Measurements from ENCODE around the gene PARD6B. TPM values are rescaled to one million over a fixed set of nuclear protein-coding genes. Genes with fewer than 3 reads are reported as not detected.
"Not testable (repeated sequence)": the region's sequence is repeated elsewhere in the genome, so short reads cannot be mapped to it uniquely, and the experiment has no call there.

Gene PARD6B
- total RNA-seq, 1 donor from 2014 or later, result 6.0 TPM

DNA sequence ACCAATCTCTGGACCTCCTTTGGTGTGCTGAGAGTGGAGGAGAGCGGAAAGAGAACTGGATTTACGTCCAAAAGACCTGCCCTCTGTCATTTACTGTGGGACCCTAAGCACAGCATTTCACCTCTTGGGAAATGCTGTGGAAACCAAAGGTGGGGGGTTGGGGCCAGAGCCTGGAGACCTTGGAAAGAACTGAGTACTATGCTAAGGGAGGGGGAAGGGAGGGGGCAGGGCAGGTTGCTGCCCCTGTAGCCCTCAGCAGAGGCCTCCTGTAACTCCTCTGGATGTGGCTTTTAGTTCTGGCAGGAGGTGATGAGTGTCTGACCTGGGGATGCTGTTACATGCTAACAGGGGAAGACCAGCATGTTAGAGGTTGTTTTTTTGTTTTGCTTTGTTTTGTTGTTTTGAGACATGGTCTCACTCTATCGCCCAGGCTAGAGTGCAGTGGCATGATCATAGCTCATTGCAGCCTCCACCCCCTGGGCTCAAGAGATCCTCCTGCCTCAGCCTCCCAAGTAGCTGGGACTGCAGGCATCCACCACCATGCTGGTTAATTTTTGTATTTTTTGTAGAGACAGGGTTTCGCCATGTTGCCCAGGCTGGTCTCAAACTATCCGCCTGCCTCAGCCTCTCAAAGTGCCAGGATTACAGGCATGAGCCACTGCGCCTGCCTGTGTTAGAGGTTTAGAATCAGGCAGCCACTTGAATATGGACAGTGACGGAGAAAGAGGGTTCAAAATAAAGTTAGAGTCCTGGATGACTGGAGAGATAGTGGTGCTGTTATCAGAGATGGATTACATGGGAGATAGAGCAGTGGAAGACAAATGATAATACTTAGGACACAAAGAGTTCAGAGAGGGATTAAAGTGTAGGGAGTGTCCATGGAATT is 18.4 kb upstream of the PARD6B start:
- H3K4me3 Mint-ChIP-seq, result no peak overlapping the region
- no peaks in the 10 kb centered on the region for H3K36me3 Mint-ChIP-seq (ENCODE audit: low read depth)
- peaks cover 33% of the 10 kb centered on the region for H3K27me3 Mint-ChIP-seq
- H3K9me3 Mint-ChIP-seq, result no peaks in the 10 kb centered on the region
- H3K27ac Mint-ChIP-seq, result no peak overlapping the region
- no peak for DNase-seq
- H3K4me1 Mint-ChIP-seq, result no peaks in the 10 kb centered on the region
- intact Hi-C loops (cut with micrococcal nuclease), result no loop called here

DNA sequence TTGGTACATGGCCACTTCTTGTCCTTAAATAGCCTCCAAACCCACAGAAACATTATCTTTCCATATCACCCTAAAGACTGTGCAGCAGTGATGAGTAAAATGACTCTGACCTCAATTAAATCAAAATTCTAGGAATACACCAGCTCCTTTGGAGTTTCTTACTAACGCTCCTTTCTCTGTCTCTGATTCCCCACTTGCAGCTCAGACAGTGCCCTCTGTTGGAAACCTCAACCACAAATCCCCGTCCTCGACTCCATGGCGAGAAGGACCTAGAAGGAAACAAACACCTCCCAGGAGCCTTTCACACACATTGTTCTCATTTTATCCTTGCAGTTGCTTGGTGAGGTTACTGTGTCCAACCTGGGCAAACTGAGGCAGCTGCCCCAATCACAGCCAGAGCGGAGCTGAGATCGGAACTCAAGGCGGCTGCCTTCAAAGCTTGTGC is 17.7 kb upstream of the PARD6B start:
- H3K36me3 Mint-ChIP-seq (ENCODE audit: low read depth), result no peaks in the 10 kb centered on the region
- H3K4me1 Mint-ChIP-seq, result no peaks in the 10 kb centered on the region
- DNase-seq, result no peak
- no peak overlapping the region for H3K27ac Mint-ChIP-seq
- no peak overlapping the region for H3K4me3 Mint-ChIP-seq
- peaks cover 38% of the 10 kb centered on the region for H3K27me3 Mint-ChIP-seq
- intact Hi-C loops (cut with micrococcal nuclease), result no loop called here
- H3K9me3 Mint-ChIP-seq, result no peaks in the 10 kb centered on the region

- H3K27ac Mint-ChIP-seq; H3K4me3 Mint-ChIP-seq; H3K36me3 Mint-ChIP-seq (ENCODE audit: low read depth); H3K9me3 Mint-ChIP-seq; H3K4me1 Mint-ChIP-seq; intact Hi-C loops (cut with micrococcal nuclease); DNase-seq: not testable (repeated sequence)
- H3K27me3 Mint-ChIP-seq, result peaks cover 36% of the 10 kb centered on the region
Measured at GRCh38 chr20:50714426-50714825, 17.0 kb upstream of the PARD6B start.

DNA sequence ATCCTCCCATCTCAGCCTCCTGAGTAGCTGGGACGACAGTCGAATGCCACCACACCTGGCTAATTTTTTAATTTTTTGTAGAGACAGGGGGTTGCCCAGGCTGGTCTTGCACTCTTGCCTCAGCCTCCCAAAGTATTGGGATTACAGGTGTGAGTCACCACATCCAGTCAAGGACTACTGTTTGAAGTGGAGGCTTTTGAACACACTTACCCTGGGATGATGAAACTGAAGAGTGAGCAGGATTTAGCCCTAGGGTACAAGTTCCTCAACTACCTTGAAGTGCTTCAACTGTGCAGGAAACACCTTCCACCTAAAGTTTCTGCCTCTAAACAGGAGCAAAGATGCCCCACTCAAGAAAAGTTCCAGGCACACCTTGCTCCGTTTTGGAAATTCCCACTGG is 15.7 kb upstream of the PARD6B start:
- no peaks in the 10 kb centered on the region for H3K9me3 Mint-ChIP-seq
- DNase-seq, result no peak
- no peak overlapping the region for H3K4me3 Mint-ChIP-seq
- H3K27me3 Mint-ChIP-seq, result peaks cover 34% of the 10 kb centered on the region
- H3K36me3 Mint-ChIP-seq (ENCODE audit: low read depth), result no peaks in the 10 kb centered on the region
- intact Hi-C loops (cut with micrococcal nuclease), result no loop called here
- no peak overlapping the region for H3K27ac Mint-ChIP-seq
- H3K4me1 Mint-ChIP-seq, result no peaks in the 10 kb centered on the region

GRCh38 chr20:50716518-50716917 is 14.9 kb upstream of the PARD6B start:
- H3K27me3 Mint-ChIP-seq, result peaks cover 29% of the 10 kb centered on the region
- H3K4me1 Mint-ChIP-seq, result no peaks in the 10 kb centered on the region
- intact Hi-C loops (cut with micrococcal nuclease), result no loop called here
- no peaks in the 10 kb centered on the region for H3K36me3 Mint-ChIP-seq (ENCODE audit: low read depth)
- no peaks in the 10 kb centered on the region for H3K9me3 Mint-ChIP-seq
- no peak for DNase-seq
- H3K4me3 Mint-ChIP-seq, result no peak overlapping the region
- no peak overlapping the region for H3K27ac Mint-ChIP-seq

GRCh38 chr20:50717312-50717711 is 14.1 kb upstream of the PARD6B start:
- no peaks in the 10 kb centered on the region for H3K4me1 Mint-ChIP-seq
- H3K27ac Mint-ChIP-seq, result no peak overlapping the region
- H3K36me3 Mint-ChIP-seq (ENCODE audit: low read depth), result no peaks in the 10 kb centered on the region
- intact Hi-C loops (cut with micrococcal nuclease), result no loop called here
- H3K27me3 Mint-ChIP-seq, result peaks cover 27% of the 10 kb centered on the region
- no peak for DNase-seq
- no peak overlapping the region for H3K4me3 Mint-ChIP-seq
- H3K9me3 Mint-ChIP-seq, result no peaks in the 10 kb centered on the region

DNA sequence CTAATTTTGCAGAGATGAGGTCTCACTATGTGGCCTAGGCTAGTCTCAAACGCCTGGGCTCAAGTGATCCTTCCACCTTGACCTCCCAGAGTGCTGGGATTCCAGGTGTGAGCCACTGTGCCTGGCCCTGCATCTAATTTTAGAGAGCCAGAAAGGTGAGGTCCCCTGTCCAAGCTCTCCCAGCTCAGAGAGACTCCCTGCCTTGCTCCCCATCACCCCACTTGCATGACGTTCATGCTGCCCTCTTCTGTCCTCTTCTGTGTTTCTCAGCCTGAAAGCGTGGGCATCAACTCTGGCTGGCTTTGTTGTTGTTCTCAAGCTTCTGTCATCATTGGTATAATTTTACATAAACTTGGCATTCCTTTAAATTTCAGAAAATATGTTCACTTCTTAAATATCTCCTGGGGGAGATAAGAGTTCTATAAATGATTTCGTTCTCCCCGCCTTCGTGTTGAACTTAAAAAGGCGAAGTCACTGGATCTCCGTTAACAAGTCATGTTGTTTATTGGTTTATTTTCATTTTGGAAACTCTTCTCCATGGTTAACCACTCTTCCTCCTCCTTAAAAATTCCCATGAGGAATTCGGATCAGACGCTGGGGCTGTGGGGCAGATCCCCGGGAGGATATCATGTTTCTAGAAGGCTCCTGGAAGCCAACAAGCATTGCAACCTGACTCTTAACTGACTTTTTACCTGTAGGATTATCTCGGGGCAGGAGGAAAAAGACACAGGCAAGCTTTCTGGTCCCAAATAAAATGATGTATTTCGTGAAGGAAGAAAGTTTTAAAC is 13.2 kb upstream of the PARD6B start:
- intact Hi-C loops (cut with micrococcal nuclease), result no loop called here

DNA sequence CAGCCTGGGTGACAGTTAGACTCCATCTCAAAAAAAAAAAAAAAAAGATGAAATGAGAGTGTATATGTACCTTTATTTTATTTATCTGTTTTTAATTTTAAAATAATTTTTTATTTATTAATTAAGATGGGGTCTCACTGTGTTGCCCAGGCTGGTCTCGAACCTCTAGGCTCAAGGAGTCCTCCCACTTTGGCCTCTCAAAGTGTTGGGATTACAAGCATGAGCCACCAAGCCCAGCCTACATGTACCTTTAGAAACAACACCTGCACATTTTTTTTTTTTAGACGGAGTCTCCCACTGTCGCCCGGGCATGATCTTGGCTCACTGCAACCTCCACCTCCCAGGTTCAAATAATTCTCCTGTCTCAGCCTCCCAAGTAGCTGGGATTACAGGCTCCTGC is 12.1 kb upstream of the PARD6B start:
- no peak overlapping the region for H3K4me3 Mint-ChIP-seq
- intact Hi-C loops (cut with micrococcal nuclease), result no loop called here
- no peak for DNase-seq
- no peak overlapping the region for H3K27ac Mint-ChIP-seq
- peaks cover 1% of the 10 kb centered on the region for H3K4me1 Mint-ChIP-seq
- H3K27me3 Mint-ChIP-seq, result peaks cover 13% of the 10 kb centered on the region
- H3K36me3 Mint-ChIP-seq (ENCODE audit: low read depth), result no peaks in the 10 kb centered on the region
- no peaks in the 10 kb centered on the region for H3K9me3 Mint-ChIP-seq

More for the DNA sequence above, 13.2 kb upstream of the PARD6B start:
- no peak overlapping the region for H3K27ac Mint-ChIP-seq
- DNase-seq, result no peak
- peaks cover 1% of the 10 kb centered on the region for H3K4me1 Mint-ChIP-seq
- no peak overlapping the region for H3K4me3 Mint-ChIP-seq
- no peaks in the 10 kb centered on the region for H3K36me3 Mint-ChIP-seq (ENCODE audit: low read depth)
- H3K27me3 Mint-ChIP-seq, result peaks cover 20% of the 10 kb centered on the region
- no peaks in the 10 kb centered on the region for H3K9me3 Mint-ChIP-seq

- intact Hi-C loops (cut with micrococcal nuclease), result no loop called here
Measured at GRCh38 chr20:50720026-50720425, 11.4 kb upstream of the PARD6B start.

DNA sequence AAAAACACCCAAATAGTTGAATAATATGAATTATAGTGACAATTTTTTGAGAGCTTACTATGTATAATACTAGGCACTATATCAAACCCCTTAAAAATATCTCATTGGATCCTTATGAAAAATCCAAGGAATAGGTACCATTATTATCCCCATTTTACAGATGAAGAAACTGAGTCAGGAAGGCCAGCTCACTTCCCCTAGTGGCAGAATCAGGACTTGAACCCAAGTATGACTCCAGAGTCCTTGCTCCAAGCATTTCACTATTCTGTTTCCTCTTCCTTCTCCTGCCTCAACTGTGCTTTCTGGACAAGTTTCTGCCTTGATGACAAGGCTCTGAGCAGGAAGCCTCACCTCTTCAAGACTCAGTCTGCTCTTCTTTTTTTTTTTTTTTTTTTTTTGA is 10.8 kb upstream of the PARD6B start:
- no peaks in the 10 kb centered on the region for H3K36me3 Mint-ChIP-seq (ENCODE audit: low read depth)
- peaks cover 1% of the 10 kb centered on the region for H3K4me1 Mint-ChIP-seq
- peaks cover 9% of the 10 kb centered on the region for H3K27me3 Mint-ChIP-seq
- H3K9me3 Mint-ChIP-seq, result no peaks in the 10 kb centered on the region
- no peak overlapping the region for H3K4me3 Mint-ChIP-seq
- no peak for DNase-seq
- H3K27ac Mint-ChIP-seq, result no peak overlapping the region
- intact Hi-C loops (cut with micrococcal nuclease), result no loop called here

More at GRCh38 chr20:50720026-50720425, 11.4 kb upstream of the PARD6B start:
- Mint-ChIP-seq H3K27me3 (peaks cover 13% of the 10 kb centered on the region), H3K4me3 (no peak overlapping the region), H3K4me1 (peaks cover 1% of the 10 kb centered on the region), H3K9me3 (no peaks in the 10 kb centered on the region), H3K36me3 (ENCODE audit: low read depth) (no peaks in the 10 kb centered on the region), H3K27ac (no peak overlapping the region)
- DNase-seq, result no peak

GRCh38 chr20:50721881-50722281 is 9.5 kb upstream of the PARD6B start:
- intact Hi-C loops (cut with micrococcal nuclease), result no loop called here
- Mint-ChIP-seq H3K36me3 (ENCODE audit: low read depth) (no peaks in the 10 kb centered on the region), H3K4me1 (peaks cover 5% of the 10 kb centered on the region)

GRCh38 chr20:50722424-50723155 is 8.8 kb upstream of the PARD6B start:
- Mint-ChIP-seq H3K36me3 (ENCODE audit: low read depth) (no peaks in the 10 kb centered on the region), H3K4me1 (peaks cover 8% of the 10 kb centered on the region), H3K27ac (no peak overlapping the region), H3K27me3 (peaks cover 8% of the 10 kb centered on the region), H3K4me3 (no peak overlapping the region), H3K9me3 (no peaks in the 10 kb centered on the region)
- intact Hi-C loops (cut with micrococcal nuclease), result no loop called here
- no peak for DNase-seq

More at GRCh38 chr20:50721881-50722281, 9.5 kb upstream of the PARD6B start:
- H3K4me3 Mint-ChIP-seq, result no peak overlapping the region
- no peak overlapping the region for H3K27ac Mint-ChIP-seq
- peaks cover 8% of the 10 kb centered on the region for H3K27me3 Mint-ChIP-seq
- H3K9me3 Mint-ChIP-seq, result no peaks in the 10 kb centered on the region
- no peak for DNase-seq

DNA sequence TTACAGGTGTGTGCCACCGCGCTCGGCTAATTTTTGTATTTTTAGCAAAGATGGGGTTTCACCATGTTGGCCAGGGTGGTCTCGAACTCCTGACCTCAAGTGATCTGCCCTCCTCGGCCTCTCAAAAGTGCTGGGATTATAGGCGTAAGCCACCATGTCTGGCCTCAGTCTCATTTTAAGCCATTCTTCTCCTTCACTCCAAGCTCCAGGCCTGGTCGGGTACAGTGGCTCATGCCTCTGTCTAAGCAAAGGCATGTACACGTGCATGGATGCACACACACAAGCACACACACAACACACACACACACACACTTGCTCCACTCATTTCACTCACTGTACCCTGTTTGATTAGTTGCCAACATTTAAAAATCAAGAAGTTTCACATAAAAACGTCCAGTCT is 7.7 kb upstream of the PARD6B start:
- Mint-ChIP-seq H3K27ac (no peak overlapping the region), H3K4me1 (peaks cover 8% of the 10 kb centered on the region), H3K27me3 (no peaks in the 10 kb centered on the region), H3K36me3 (ENCODE audit: low read depth) (no peaks in the 10 kb centered on the region), H3K9me3 (no peaks in the 10 kb centered on the region), H3K4me3 (no peak overlapping the region)
- intact Hi-C loops (cut with micrococcal nuclease), result no loop called here
- no peak for DNase-seq

Measured in activated CD4-positive, alpha-beta T cell treated with anti-CD3 and anti-CD28 coated beads, Interleukin-2, amount 10 ng/mL, durations not matched to agents 24 days and 14 days (primary cell).